ENCODE results near the gene TMEM128.
"Not testable (repeated sequence)": the region's sequence is repeated elsewhere in the genome, so short reads cannot be mapped to it uniquely, and the experiment has no call there.

Gene TMEM128

DNA sequence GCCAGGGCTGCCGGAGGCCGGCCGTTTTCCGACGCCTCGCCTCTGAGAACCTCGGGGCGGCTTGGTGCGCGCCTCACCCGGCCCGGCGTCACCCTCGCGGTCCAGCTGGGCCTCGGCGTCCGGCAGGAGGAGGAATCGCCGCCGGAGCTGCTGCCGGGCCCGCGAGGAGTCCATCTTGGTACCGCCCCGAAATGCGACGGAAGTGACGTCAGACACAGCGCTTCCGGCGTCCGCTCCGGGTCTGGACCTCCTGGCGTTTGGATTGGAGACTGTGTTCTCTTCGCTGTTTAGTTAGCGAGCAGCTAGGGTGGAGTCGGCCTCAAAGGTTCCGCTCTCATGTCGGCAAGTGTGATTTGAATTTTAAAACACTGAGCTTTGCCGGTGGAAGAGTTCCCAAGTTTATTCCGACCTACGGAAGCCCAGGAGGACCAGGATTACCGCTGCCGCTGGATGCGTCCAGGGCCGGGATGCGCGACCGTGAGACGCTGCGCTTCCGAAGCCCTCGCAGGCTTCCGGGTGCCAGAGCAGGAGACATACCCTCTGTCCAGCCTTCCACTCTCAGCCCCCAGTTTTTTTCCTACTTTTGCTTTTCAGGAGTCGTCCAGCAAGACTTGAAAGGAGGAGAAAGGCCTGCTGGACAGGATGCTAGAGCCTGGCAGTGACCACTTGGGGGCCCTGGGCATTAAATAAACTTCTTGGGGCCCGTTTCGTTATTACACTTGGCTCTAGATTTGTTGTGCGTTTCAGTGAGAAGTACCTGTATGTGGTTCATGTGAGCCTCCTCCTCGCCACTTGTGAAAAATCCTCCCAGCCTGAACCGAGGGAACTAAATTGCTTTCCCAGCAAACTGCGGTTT, at the start of gene TMEM128:
Gene TMEM128, minus strand, starts transcription at position 195 of the 856 bp plus-strand sequence. Its CDS starts 21 bp downstream, at position 174.
- peak; percentile 95 for DNase-seq (ENCODE audit: low spot score)

GRCh38 chr4:4296283-4296846, 48.3 kb upstream of the TMEM128 start:
- DNase-seq (ENCODE audit: low spot score) = peak; percentile 10

DNA sequence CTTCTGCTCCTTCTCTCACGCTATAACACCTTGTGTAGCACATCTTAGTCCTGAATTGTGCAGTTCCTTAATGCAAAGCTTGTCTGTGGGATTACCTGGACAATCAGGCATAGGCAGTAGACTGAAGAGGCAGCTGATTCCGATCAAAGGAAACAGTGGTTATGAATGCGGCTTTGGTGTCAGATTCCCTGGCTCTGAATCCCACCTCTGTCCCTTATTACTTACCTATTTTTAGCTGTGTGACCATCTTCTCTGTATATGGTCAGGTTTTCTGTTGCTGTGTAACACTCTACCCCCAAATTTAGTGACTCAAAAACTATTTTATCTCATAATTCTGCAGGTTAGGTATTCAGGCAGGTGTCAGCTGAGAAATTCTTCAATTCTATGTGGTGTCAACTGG, 45.3 kb upstream of the TMEM128 start:
- DNase-seq (ENCODE audit: low spot score) = no peak

DNA sequence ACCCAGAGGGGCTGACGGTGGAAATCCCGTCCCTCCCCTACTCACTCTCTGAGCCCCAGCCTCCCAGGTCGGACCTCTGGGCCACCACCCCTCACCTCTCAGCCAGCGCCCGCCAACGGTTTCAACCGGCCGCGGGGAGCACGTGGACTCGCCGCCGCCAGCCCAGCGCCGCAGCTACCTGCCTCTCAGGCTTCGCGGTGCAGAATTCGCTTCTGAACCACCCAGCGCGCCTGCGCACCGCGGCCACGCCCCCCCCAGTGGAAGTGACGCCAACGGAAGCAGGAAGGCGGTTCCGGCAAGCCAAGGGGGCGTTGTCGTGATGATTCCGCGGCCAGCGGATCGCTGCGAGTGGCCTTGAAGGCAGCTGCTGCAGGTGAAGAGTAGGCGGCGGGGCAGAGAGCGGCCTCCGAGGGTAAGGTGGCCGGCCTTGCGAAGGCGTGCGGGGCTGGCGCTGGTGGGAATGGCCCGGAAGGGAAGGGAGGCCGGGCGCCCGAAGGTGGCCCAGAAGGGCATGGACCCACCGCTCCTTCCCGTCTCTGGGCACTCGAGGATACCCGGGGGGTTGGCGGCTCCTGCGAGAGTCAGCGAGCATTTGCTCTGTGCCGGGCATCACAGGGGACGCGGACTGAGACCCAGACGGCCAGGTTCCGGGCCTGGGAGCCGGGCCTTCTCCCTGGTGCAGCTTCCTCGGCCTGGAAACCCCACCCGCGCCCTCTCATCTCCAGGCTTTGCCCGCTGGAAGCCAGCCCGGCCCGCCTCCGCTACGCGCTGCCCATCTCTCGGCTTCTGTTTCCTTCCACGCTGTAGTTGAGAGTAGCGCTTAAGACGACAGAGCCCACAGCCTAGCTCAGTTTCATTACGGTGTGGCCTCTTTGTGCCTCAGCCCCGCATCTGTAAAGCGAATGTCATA, 42.2 kb upstream of the TMEM128 start, which contains the start of the genes LYAR and ZBTB49:
Gene LYAR, minus strand, starts transcription at position 214 of the 910 bp plus-strand sequence. CDS start 6,412 bp downstream, outside the sequence.
Gene ZBTB49, plus strand, starts transcription at position 311 of the 910 bp plus-strand sequence. CDS start 9,695 bp downstream, outside the sequence.
- DNase-seq (ENCODE audit: low spot score) = peak; percentile 98

DNA sequence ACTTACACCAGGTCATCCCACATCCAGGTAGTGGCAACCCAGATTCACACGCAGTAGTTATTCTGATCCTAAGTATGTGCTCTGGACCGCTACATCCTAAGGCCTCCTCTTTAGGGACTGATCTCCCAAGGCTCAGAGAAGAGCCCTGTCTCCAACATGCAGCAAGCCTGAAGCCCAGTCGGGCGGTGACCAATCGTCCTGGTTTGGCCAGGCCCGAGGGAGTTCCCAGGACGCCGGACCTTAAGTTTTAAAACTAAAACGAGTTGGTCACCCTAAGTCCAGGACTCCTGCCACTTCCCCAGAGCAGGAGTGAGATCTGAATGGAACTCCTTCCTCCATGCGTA, 41.5 kb upstream of the TMEM128 start:
- no peak for DNase-seq (ENCODE audit: low spot score)

DNA sequence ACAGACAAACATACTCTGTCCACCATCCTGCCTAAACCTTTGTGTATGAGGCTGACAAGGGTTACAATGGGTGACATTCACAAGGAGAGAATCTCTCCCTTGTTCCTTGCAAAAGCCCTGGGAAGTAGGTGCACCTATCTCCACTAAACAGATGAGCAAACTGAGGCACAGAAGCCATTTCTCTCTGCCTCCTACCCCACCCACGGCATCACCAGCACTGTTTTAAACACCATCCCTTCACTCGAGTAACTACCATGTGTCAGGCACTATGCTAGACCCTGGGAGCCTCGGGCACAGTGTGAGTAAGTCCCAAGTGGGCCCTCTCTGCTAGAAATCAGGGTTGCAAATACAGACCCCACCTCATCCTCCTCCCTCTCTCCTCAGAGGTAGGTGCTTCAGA, 41.0 kb upstream of the TMEM128 start:
- DNase-seq (ENCODE audit: low spot score) = no peak

DNA sequence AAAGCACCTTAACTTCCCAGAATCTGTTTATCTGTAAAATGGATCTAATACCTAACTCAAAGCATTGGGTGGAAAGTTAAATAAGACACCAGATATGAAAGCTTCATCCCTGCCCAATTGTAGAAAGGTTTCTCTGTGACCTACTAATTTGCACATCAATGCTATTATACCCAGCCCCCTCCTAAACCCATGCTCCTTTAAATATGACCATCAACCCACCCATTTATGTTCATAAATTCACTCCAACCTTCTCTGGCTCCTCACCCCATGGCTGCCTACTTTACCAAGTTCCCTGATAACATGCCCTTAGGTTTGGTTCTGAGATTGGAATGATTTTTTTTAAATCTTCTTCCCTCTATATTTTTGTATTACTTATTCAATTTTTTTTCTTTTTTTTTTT, 40.1 kb upstream of the TMEM128 start:
- DNase-seq (ENCODE audit: low spot score) = no peak

- DNase-seq (ENCODE audit: low spot score) = no peak
Observed at GRCh38 chr4:4284827-4285618, 37.0 kb upstream of the TMEM128 start.

- DNase-seq (ENCODE audit: low spot score) = no peak
Observed at GRCh38 chr4:4281787-4282186, 33.8 kb upstream of the TMEM128 start.

DNA sequence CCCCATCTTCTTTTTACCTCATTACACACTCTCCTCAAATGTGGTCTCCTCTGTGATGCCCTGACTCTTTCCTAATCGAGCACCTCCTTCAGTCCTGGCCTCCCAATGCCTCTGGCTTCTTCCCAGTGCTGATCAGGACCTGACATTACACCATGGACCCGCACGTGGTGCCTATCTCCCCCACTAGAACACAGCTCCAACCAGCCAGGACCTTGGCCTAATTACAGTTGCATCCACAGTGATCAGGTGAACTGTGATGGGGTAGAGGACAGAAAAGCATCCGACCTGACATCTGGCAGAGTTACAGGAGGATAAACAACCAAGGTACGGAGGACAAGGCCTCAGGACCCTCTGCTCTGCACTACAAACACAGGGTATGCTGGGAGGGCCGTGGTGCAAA, 29.5 kb upstream of the TMEM128 start:
- no peak for DNase-seq (ENCODE audit: low spot score)

GRCh38 chr4:4274226-4274625, 26.2 kb upstream of the TMEM128 start:
- DNase-seq (ENCODE audit: low spot score) = no peak

DNA sequence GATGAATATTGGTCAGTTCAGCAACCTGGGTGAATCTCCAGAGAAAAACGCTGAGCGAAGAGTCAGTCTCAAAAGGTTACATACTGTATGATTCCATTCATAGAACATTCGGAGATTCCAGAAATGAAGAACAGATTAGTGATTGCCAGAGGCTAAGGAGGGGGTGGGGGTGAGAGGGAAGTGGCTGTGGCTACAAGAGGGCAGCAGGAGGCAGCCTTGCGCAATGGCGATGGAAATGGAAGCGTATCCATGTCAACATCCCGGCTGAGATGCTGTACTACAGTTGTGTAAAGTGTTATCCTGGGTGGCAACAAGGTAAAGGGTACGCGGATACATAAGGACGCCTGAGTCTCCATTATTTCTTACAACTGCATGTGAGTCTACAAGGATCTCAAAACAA, 23.9 kb upstream of the TMEM128 start:
- DNase-seq (ENCODE audit: low spot score) = no peak

- no peak for DNase-seq (ENCODE audit: low spot score)
Observed at GRCh38 chr4:4270529-4270928, 22.5 kb upstream of the TMEM128 start.

DNA sequence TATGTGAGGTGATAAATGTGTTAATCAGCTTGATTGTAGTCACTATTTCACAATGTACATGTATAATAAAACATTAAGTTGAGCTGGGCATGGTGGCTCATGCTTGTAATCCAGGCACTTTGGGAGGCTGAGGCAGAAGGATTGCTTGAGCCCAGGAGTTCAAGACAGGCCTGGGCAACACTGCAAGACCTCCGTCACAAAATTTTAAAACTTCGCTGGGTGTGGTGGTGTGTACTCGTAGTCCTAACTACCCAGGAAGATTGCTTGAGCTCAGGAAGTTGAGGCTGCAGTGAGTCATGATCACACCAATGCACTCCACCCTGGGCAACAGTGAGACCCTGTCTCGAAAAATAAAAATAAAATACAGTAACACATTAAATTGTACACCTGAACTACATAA, 21.8 kb upstream of the TMEM128 start:
- DNase-seq (ENCODE audit: low spot score) = no peak

GRCh38 chr4:4269331-4269731, 21.3 kb upstream of the TMEM128 start:
- DNase-seq (ENCODE audit: low spot score) = no peak

DNA sequence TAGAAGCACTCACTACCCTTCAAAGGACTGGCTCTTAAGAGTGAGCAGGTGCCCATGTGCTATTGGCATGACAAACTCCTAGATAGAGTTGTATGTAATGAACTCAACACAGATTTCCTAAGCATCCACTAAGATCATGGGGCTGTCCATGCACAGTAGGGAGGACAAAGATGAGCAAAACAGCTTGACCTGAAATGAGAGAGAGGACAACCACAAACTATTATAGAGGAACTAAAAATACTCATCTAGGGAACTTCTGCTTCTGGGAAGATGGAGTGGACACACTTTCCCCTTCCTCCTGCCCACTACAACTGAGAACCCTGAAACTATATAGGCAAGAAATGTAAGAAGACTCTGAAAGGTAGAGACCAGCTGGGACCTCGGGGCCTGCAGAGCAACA, 20.8 kb upstream of the TMEM128 start:
- no peak for DNase-seq (ENCODE audit: low spot score)

GRCh38 chr4:4267981-4268380, 20.0 kb upstream of the TMEM128 start:
- DNase-seq (ENCODE audit: low spot score) = no peak

DNA sequence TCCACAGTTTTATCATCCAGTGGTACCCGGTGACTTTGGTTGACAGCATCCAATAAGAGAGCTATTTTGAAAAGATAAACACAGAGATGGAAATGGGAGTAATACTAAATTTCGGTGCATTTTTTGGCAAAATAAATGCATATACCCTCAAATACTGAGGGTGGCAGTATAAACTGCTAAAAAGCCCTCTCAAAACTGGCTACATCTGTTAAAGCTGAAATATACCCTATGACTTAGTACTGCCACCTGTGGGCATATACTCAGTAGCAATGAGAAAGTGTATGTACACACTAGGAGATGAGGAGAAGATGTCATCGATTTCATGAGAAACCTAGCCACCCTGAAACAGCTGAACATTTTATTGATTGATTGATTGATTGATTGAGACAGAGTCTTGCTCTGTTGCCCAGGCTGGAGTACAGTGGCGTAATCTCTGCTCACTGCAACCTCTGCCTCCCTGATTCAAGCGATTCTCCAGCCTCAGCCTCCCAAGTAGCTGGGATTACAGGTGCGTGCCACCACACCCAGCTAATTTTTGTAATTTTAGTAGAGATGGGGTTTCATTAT, 12.2 kb upstream of the TMEM128 start:
- no peak for DNase-seq (ENCODE audit: low spot score)

GRCh38 chr4:4259484-4260100, 11.6 kb upstream of the TMEM128 start:
- DNase-seq (ENCODE audit: low spot score) = no peak

DNA sequence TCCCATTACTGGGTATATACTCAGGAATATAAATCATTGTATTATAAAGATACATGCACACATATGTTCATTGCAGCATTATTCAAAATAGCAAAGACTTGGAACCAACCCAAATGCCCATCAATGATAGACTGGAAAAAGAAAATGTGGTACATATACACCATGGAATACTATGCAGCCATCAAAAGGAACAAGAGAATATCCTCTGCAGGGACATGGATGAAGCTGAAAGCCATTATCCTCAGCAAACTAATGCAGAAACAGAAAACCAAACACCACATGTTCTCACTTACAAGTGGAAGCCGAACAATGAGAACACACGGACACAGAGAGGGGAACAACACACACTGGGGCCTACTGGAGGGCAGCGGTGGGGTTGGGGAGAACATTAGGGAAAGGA, 9.7 kb upstream of the TMEM128 start:
- not testable (repeated sequence) for DNase-seq (ENCODE audit: low spot score)

- no peak for DNase-seq (ENCODE audit: low spot score)
Observed at GRCh38 chr4:4256799-4257198, 8.8 kb upstream of the TMEM128 start.

Measured in ecto neural progenitor cell (in vitro differentiated cells).